GM12892 (cell line): ENCODE results near the gene KCNG2.

Source experiments
- DNase-seq: peaks from one replicate; pipeline ENCODE4 v3.0.0; 2011; ENCODE audit not compliant: insufficient read length
- FAIRE-seq: peaks from 2 replicates; lab custom pipeline; 2011; peaks lifted over from hg19 to GRCh38; lab: Jason Lieb, UNC
- POLR2A ChIP-seq: IDR thresholded peaks from 2 replicates; pipeline ENCODE4 v1.6.1; 2011; ENCODE audit warnings: low read depth, low read length, control low read depth
- POLR2AphosphoS5 ChIP-seq: IDR thresholded peaks from 2 replicates; pipeline ENCODE4 v1.6.1; 2011; ENCODE audit warnings: low read depth, low read length, control low read depth
- TAF1 ChIP-seq: IDR thresholded peaks from 2 replicates; pipeline ENCODE4 v1.6.1; 2011; ENCODE audit warnings: low read depth, mild to moderate bottlenecking, control low read depth, low read length, borderline replicate concordance

The KCNG2 gene

DNA sequence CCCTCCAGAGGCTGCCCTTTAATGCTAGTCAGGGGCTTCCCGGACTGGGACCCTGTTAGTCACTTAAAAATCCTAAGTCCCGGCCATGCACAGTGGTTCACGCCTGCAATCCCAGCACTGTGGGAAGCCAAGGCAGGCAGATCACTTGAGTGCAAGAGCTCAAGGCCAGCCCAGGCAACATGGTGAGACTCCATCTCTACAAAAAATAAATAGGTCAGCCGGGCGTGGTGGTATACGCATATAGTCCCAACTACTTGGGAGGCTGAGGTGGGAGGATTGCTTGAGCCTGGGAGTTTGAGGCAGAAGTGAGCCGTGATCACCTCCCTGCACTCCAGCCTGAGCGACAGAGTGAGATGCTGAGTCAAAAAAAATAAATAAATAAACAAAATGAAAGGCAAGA is 17.2 kb upstream of the KCNG2 start:
- TF ChIP-seq POLR2A, result no peak
- DNase-seq (no peak), FAIRE-seq (no peak)

DNA sequence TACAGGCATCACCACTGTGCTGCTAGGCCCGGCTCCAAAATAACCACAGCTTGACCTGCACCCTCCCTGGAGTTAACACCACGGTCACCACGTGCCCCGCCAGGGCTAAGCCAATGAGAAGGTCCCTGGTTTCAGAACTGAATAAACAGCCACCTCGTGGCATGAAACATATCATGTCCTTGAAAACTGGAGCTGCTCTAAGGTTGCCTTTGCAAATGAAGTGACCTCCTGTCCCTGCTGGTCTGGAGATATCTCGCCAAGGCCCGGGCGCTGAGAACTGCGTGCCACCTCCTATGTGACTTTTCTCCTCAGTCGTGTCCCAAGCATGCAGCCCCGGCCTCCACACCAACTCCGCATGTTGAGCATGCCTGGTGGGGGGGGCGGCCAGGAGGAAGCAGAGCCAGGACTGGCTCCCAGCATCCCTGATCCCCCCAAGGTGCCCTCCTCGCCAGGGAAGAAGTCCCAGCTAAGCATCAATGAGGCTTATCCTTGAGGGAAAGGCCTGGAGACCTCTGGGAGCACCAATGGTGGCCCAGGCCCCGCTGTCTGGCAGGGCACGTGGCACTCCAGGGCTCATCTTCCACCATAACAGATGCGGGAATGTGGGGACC is 16.3 kb upstream of the KCNG2 start:
- TF ChIP-seq POLR2AphosphoS5, result no peak
- no peak for TF ChIP-seq TAF1
- TF ChIP-seq POLR2A, result no peak
- DNase-seq, result no peak
- FAIRE-seq, result no peak

DNA sequence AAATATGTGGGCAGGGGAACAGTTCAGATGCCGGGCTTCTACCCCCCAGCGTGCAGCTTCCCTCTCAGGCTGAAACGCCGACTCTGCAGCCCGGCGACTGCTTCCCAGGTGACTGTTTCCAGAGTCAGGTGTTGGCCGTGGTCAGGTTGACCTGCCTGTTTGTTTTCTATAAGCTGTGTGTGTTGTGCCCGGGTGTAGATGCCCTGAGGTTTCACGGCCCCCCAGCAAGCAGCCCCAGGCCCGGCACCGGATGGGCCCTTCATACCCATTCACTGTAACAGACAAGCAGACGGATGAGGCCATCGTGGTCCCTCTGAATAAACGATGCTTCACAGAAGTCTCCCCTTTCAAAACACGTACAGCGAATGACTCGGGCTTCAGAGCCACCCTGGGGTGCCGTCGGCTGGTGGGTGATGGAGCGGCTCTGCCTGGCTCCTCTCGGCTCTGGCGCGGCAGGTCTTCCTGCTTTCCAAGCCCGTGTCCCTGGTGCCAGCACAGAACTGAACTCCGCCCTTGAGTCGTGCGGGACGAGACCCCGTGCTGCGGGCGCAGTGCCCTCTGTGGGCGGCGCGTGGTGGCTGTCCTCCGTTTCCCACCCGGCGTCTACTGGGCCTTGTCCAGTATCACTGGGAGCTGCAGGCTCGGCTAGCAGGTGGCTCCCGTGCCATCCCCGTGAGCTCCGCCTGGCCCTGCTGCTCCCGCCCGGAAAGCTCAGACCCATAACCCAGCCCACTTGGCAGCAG is 15.0 kb upstream of the KCNG2 start:
- TF ChIP-seq TAF1, result no peak
- no peak for TF ChIP-seq POLR2A
- no peak for TF ChIP-seq POLR2AphosphoS5
- no peak for DNase-seq
- FAIRE-seq, result no peak

DNA sequence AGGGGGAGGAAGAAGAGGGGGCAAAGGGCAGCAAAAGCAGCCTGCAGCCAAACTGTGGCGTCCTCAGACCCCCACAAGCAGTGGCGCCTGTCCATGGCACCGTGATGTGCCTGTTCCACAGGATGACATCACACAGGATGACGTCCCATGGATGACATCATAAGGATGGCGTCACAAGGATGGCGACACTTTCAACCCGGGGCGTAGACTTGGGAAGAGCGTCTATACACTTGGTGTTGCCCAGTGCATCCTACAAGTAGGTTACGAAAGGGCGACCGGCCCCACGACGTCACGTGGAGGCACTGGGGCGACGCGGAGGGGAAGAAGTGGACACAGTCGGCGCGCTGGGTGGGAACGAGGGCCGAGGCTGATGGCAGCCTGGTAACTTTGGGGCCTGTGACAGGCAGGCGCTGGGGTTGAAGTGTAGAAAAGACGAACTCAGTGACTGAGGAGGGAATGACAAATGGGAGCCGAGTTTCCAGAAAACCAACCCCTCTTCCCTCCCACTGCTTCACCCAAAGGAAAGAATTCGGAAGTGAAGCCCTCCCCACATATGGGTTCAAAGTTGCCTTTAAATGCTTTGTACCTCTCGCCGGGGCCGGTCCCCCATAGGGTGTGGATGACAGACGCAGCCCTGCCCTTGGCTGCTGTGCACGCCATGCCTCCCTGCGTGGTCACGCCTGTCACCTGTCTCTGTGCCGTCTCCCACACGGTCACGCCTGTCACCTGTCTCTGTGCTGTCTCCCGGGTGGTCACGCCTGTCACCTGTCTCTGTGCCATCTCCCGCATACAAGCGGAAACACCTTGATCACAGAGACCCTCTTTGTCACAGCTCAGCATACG is 13.4 kb upstream of the KCNG2 start:
- DNase-seq (no peak), FAIRE-seq (no peak)
- TF ChIP-seq TAF1, result no peak
- TF ChIP-seq POLR2A, result no peak
- TF ChIP-seq POLR2AphosphoS5, result no peak

DNA sequence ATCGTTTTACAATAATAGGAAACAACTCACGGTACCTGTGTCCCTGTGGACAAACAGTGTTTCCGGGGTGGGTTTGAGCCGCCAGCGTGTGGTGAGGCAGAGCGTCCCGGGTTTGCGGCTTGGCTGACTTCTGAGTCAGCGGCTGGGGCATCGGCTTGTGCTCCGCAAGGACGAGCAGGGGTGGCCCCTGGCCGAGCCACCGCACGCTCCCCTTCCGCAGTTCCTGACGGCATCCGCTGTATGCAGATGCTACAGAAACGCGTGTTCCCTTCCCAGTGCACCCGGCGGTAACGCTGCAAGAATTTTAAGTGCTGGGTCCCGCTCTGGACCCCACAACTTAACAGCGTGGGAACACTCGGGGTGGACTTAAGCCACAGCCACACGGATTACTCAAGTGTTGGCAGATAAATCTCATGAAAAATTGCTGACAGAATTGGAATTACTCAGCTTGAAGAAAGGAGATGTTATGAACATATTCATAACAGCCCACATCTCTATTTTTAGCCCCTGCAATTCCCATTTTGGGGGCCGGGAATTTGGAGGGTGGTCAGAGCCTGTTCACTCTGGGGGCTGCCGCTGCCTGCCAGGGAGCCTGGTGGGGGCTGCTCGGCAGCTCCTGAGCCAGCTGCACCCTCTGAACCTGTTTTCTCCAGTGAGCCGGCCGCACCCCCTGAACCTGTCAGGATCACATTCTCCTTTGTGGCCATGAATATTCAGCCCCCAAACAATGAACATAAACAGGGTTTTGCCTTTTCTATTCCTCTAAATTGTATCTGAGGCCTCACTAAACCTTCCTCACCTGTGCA is 12.6 kb upstream of the KCNG2 start:
- DNase-seq (no peak), FAIRE-seq (no peak)
- TF ChIP-seq POLR2A (no peak), TAF1 (no peak), POLR2AphosphoS5 (no peak)

DNA sequence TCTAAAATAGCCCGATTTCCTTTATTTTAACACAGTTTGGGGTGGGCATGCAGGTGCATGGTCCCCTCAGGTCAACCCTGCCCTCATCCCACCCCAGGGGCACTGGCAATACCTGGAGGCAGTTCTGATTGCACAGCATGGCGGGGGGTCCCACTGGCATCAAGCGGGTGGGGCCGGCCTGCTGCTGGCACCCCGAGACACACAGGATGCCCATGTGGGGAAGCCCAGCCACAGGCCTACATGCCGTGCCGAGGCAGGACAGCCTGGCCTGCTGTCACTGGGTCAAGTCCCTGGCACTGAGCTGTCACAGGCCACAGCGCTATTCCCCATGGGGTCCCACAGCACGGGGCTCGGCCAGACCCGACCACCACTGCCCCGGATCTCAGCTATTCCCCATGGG is 11.9 kb upstream of the KCNG2 start:
- DNase-seq, result no peak
- no peak for TF ChIP-seq TAF1
- TF ChIP-seq POLR2A, result no peak
- no peak for TF ChIP-seq POLR2AphosphoS5

DNA sequence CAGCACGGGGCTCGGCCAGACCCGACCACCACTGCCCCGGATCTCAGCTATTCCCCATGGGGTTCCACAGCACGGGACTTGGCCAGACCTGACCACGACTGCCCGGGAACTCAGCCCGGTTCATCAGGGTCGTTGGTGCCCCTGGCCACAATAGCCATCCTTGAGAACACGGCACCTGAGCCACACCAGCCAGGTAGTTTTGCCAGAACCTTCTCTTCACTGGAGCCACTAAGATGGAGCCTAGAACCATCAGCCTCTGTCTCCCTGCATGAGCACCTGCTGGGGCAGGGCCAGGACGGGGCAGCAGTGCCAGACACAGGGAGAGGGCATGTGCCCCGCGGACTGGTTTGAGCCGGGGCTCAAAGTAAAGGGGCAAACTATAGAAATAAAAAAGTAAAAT is 11.4 kb upstream of the KCNG2 start:
- DNase-seq, result no peak
- TF ChIP-seq POLR2AphosphoS5 (no peak), TAF1 (no peak), POLR2A (no peak)
- no peak for FAIRE-seq

More for the DNA sequence above, 11.9 kb upstream of the KCNG2 start:
- FAIRE-seq, result no peak

DNA sequence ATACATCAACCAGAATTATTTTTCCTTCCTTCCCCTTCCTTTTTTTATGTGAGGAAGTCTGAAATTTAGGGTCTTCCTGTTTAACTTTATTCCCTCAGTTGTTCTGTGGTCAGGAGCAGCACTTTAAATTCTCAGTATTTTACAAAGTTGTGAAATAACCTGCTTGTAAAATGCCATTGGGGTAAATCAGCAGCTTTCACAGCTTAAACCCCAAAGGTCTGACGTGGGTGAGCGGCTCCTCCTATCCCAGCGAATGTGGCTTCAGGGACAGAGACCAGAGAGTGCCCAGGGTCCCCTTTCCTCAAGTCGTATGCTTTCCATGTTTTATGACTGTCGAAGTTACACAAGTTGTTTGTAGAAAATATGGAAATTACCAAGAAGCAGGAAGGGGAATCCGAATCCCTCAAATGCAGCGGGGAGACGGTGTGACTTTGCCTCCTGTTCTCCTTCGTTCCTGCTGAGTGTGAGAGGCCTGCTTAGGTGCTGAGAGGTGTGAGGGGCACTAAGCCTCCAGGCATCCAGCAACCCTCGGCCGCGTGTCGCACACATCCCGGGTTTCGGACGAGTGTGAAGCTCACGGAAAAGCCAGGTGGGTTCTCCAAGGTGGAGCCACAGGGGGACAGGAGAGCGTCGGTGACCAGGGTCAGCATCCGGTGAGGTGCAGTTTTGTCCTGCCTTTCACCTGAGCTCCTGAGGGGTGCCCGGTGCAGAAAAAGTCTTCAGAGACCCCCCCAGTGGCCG is 10.8 kb upstream of the KCNG2 start:
- FAIRE-seq (no peak), DNase-seq (no peak)
- TF ChIP-seq TAF1 (no peak), POLR2AphosphoS5 (no peak), POLR2A (no peak)

DNA sequence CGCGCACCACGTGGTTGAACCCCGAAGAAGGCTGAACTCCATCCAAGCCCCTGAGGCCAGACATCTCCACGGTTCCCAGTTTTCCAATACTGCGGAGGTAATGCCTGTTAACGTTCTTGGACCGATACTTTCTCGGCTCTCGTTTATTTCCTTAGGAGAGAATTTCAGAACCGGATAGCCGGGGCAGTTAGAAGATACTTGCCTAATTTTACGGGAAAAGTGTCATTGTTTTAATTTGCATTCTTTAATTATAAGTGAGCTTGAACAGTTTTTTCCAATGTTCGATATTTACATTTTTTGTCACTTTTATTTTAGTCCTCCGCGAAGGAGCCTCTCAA is 10.2 kb upstream of the KCNG2 start:
- DNase-seq, result no peak
- FAIRE-seq, result no peak
- TF ChIP-seq POLR2A (no peak), TAF1 (no peak), POLR2AphosphoS5 (no peak)

DNA sequence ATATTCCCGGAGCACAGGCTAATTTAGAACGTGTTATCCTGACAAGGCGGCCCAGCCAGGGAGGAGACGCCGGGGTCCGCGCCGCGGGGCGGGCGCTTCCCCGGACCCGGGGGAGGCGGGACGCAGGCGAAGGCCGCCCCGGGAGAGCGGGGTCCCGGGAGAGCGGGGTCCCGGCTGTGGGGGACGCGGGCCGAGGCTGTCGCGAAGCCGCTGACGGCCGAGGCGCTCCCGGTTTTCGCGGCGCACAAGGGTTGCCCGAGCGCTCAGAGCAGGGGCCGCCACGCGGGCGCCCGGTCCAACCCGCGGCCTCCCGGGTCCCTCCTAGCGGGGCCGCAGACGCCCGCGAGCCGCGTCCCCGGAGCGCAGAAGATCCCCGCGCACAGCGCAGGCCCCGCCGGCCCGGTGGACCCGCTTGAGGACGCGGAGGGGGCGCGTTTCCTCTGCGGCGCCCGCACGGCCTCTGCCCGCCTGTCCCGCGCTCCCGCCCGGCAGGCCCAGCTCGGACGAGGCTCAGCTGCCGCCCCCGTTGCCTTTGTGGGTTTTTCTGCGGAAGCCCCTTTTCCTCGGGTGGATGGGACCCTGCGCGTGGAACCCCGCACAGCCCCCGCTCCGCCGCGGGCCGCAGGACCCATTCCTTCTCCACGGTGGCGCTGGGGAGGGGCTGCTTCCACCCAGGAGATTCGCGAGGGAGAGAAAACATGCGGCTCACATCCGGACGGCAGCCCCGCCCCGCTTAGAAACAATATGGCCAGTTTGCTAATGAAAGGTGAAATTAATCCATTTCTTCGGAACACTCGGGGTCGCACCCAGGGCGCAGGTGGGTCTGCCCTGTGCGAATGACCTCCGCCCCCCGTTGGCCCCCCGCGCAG is 9.6 kb upstream of the KCNG2 start:
- no peak for FAIRE-seq

More for the DNA sequence above, 9.6 kb upstream of the KCNG2 start:
- TF ChIP-seq POLR2A, result no peak
- TF ChIP-seq POLR2AphosphoS5, result no peak
- no peak for TF ChIP-seq TAF1
- no peak for DNase-seq
